K562 (cell line): ENCODE results near the gene C10orf90. TPM values are rescaled to one million over a fixed set of nuclear protein-coding genes. Genes with fewer than 3 reads are reported as not detected.

ENCODE experiments used
- ATAC-seq: fragments of 200-7000 bp; cut with Tn5 transposase; 3 replicates; pipeline ENCODE4 v1.9.1; 2020; ENCODE audit warnings: moderate library complexity
- BruUV-seq: library from RNA; stranded (reverse); fragments of 400-500 nt; replicated peaks from 2 replicates; lab custom pipeline; 2021; lab: Mats Ljungman, UMichigan
- CTCF ChIA-PET: fragments of 300-600 bp; formaldehyde crosslinking; extraction: SDS; loops from one replicate; lab custom pipeline; 2021; ENCODE audit warnings: low intra/inter-chr PET ratio; lab: Yijun Ruan, JAX
- POLR2A ChIA-PET: fragments of 300-600, 350-650 bp; sonication (Branson Sonifier 250); formaldehyde crosslinking; extraction: SDS; loops from one replicate; lab custom pipeline; 2021; ENCODE audit warnings: antibody characterized with exemption, inconsistent platforms; lab: Yijun Ruan, JAX
- DNase-seq, 4 experiments: peaks; one replicate each; pipeline versions ENCODE4 v3.0.0 to v3.0.0-alpha.2; 2011 to 2018; ENCODE audit warnings: low spot score in 3 of 4, mixed read lengths in 3 of 4; ENCODE audit errors: extremely low read depth in 1 of 4
- FAIRE-seq: peaks from 2 replicates; lab custom pipeline; 2011; peaks lifted over from hg19 to GRCh38; lab: Jason Lieb, UNC
- H2AFZ ChIP-seq: 2 replicates; pipeline ENCODE4 v1.6.0; 2011; ENCODE audit warnings: low read depth, low read length, control low read depth, inconsistent platforms
- H3K27ac ChIP-seq: fragments of 200-600 bp; 3 replicates; pipeline ENCODE4 v1.8.0; 2011; ENCODE audit warnings: low read depth, mild to moderate bottlenecking, control low read depth, inconsistent platforms, low read length, moderate library complexity, mixed read lengths; ENCODE audit errors: extremely low read depth
- H3K27me3 ChIP-seq, 2 experiments: fragments of 300-600 bp in 1 of 2; 2 replicates in 1 of 2; 3 replicates in 1 of 2; pipeline versions ENCODE4 v1.6.0 to v1.8.0; 2011; ENCODE audit warnings: inconsistent platforms in 2 of 2, low read length in 2 of 2, mild to moderate bottlenecking in 1 of 2, mixed read lengths in 1 of 2, moderate library complexity in 1 of 2; ENCODE audit not compliant: control insufficient read depth in 2 of 2, insufficient read depth in 2 of 2
- H3K36me3 ChIP-seq: fragments of 300-600 bp; 3 replicates; pipeline ENCODE4 v1.8.0; 2011; ENCODE audit warnings: mild to moderate bottlenecking, low read length, inconsistent platforms; ENCODE audit not compliant: control insufficient read depth, insufficient read depth
- H3K4me1 ChIP-seq, 2 experiments: fragments of 200-600 bp in 1 of 2; replicated peaks in 1 of 2; 2 replicates in 1 of 2; 3 replicates in 1 of 2; pipeline versions ENCODE4 v1.5.1 to v1.8.0; 2011; ENCODE audit warnings: inconsistent platforms in 2 of 2, low read length in 2 of 2, mild to moderate bottlenecking in 1 of 2, mixed read lengths in 1 of 2, moderate library complexity in 1 of 2; ENCODE audit not compliant: control insufficient read depth in 2 of 2, insufficient read depth in 2 of 2
- H3K4me2 ChIP-seq: 2 replicates; pipeline ENCODE4 v1.6.1; 2011; ENCODE audit warnings: low read length, control low read depth, inconsistent platforms, mixed read lengths; ENCODE audit not compliant: insufficient read depth
- H3K4me3 ChIP-seq: fragments of 200-600 bp; sonication (generic), shearing (Covaris generic); 2 replicates; pipeline ENCODE4 v1.5.1; 2016; ENCODE audit warnings: control low read depth, inconsistent platforms
- H3K79me2 ChIP-seq: fragments of 200-600 bp; 3 replicates; pipeline ENCODE4 v1.8.0; 2011; ENCODE audit warnings: low read length, inconsistent platforms; ENCODE audit not compliant: control insufficient read depth, insufficient read depth
- H3K9ac ChIP-seq, 2 experiments: 2 replicates each; pipeline versions ENCODE4 v1.6.0 to v1.6.1; 2011; ENCODE audit warnings: low read depth in 2 of 2, low read length in 2 of 2, control low read depth in 1 of 2, inconsistent platforms in 1 of 2, mild to moderate bottlenecking in 1 of 2, mixed read lengths in 1 of 2; ENCODE audit not compliant: insufficient read depth in 1 of 2
- H3K9me1 ChIP-seq: one replicate; pipeline ENCODE4 v1.6.0; 2011; ENCODE audit warnings: inconsistent platforms, mild to moderate bottlenecking, low read length, moderate library complexity; ENCODE audit not compliant: control insufficient read depth, insufficient read depth
- H3K9me3 ChIP-seq: replicated peaks from 2 replicates; pipeline ENCODE4 v1.5.1; 2011; ENCODE audit warnings: low read depth, low read length, inconsistent platforms; ENCODE audit not compliant: control insufficient read depth, insufficient read depth
- H4K20me1 ChIP-seq: replicated peaks from 2 replicates; pipeline ENCODE4 v1.6.1; 2011; ENCODE audit warnings: low read length, inconsistent platforms, mixed read lengths; ENCODE audit not compliant: control insufficient read depth, insufficient read depth
- BHLHE40 ChIP-seq: IDR thresholded peaks from 2 replicates; pipeline ENCODE4 v1.6.1; 2011; ENCODE audit warnings: low read length, improper control_type of control experiment
- CAMTA2 ChIP-seq: fragments of 250-450 bp; sonication (Bioruptor Pico); conservative IDR thresholded peaks from 2 replicates; pipeline ENCODE4 v1.5.1; 2022
- CCAR2 ChIP-seq: fragments of 200-400 bp; formaldehyde crosslinking; IDR thresholded peaks from 2 replicates; pipeline ENCODE4 v1.6.1; 2017; ENCODE audit warnings: mild to moderate bottlenecking, low read depth, low read length
- HCFC1 ChIP-seq: IDR thresholded peaks from 2 replicates; pipeline ENCODE4 v1.6.1; 2012; ENCODE audit warnings: low read depth, low read length, improper control_type of control experiment
- HLTF ChIP-seq: fragments of 450-650 bp; IDR thresholded peaks from 2 replicates; pipeline ENCODE4 v1.6.1; 2016
- ID3 ChIP-seq, 2 experiments: fragments of 250-450 bp in 1 of 2; fragments of 450-650 bp in 1 of 2; sonication (Bioruptor Pico) in 1 of 2; IDR thresholded peaks; 2 replicates each; pipeline versions ENCODE4 v1.6.1 to v1.8.0; 2016 to 2021; ENCODE audit warnings: mild to moderate bottlenecking in 2 of 2, moderate library complexity in 2 of 2, missing compliant biosample characterization in 1 of 2, missing genetic modification characterization in 1 of 2
- MYNN ChIP-seq, 2 experiments: sonication (generic); formaldehyde crosslinking in 1 of 2; IDR thresholded peaks; 2 replicates each; pipeline versions ENCODE4 v1.5.0 to v1.6.1; 2016 to 2020; ENCODE audit warnings: antibody characterized with exemption in 1 of 2, missing genetic modification reagents in 1 of 2
- NFIC ChIP-seq: fragments of 450-650 bp; IDR thresholded peaks from 2 replicates; pipeline ENCODE4 v1.6.1; 2017; ENCODE audit warnings: mild to moderate bottlenecking, inconsistent platforms
- PHF21A ChIP-seq: fragments of 450-650 bp; IDR thresholded peaks from 2 replicates; pipeline ENCODE4 v1.6.1; 2017; ENCODE audit warnings: low read depth, borderline replicate concordance
- POLR2G ChIP-seq: fragments of 200-400 bp; formaldehyde crosslinking; IDR thresholded peaks from 2 replicates; pipeline ENCODE4 v1.6.1; 2017; ENCODE audit warnings: low read depth, mild to moderate bottlenecking, antibody characterized with exemption, low read length, moderate library complexity
- POU5F1 ChIP-seq: fragments of 150-350 bp; IDR thresholded peaks from 2 replicates; pipeline ENCODE4 v1.6.1; 2014; ENCODE audit warnings: borderline replicate concordance, low read length, low read depth, mild to moderate bottlenecking; ENCODE audit not compliant: partially characterized antibody
- RBM15 ChIP-seq: fragments of 200-400 bp; formaldehyde crosslinking; IDR thresholded peaks from 2 replicates; pipeline ENCODE4 v1.6.1; 2018; ENCODE audit warnings: mild to moderate bottlenecking, low read length, moderate library complexity; ENCODE audit not compliant: insufficient read depth
- SMARCB1 ChIP-seq: IDR thresholded peaks from 2 replicates; pipeline ENCODE4 v1.6.1; 2011; ENCODE audit warnings: improper control_type of control experiment, low read depth; ENCODE audit not compliant: insufficient read length
- ZBTB2 ChIP-seq: fragments of 450-650 bp; IDR thresholded peaks from 2 replicates; pipeline ENCODE4 v1.6.1; 2016; ENCODE audit warnings: antibody characterized with exemption
- ZNF3 ChIP-seq: fragments of 250-450 bp; sonication (Bioruptor Pico); IDR thresholded peaks from 2 replicates; pipeline ENCODE4 v1.5.0; 2021; ENCODE audit warnings: mild to moderate bottlenecking, moderate library complexity
- WGBS: fragments of 100-300 bp; shearing (Covaris generic); methylation state at CpG from one replicate; pipeline ENCODE4 v1.1.6; 2016; ENCODE audit warnings: low coverage, mixed read lengths; ENCODE audit not compliant: insufficient coverage; ENCODE audit errors: missing lambda C conversion rate; 5-methylcytosine and 5-hydroxymethylcytosine counted together
- in situ Hi-C: fragments of 300-500 bp; cut with MboI; formaldehyde crosslinking; loops from 4 replicates; pipeline ENCODE4 v1.15.0; 2018; ENCODE audit warnings: inconsistent platforms, mixed read lengths
- intact Hi-C: fragments of 100-400 bp; cut with micrococcal nuclease; formaldehyde crosslinking; loops from 2 replicates; pipeline ENCODE4 v1.14.2; 2022
- polyA plus RNA-seq, 8 experiments: library from polyadenylated mRNA; depleted of rRNA in 4 of 8; stranded (reverse) in 5 of 8; unstranded in 3 of 8; fragments of >200 nt; fragmentation: Nextera tagmentation in 2 of 8; fragmentation: Illumina TruSeq in 1 of 8; extraction: Ambion mirVana in 2 of 8; extraction: Trizol in 1 of 8; gene quantifications; 2 replicates each; pipeline versions ENCODE4 v1.2.1 to v1.2.3, GENCODE V29; 2011 to 2014; ENCODE audit warnings: inconsistent platforms in 1 of 8, missing spikeins in 1 of 8
- total RNA-seq, 7 experiments: library from RNA; depleted of rRNA in 6 of 7; stranded (reverse); fragments of >200 nt in 6 of 7; fragmentation: Illumina TruSeq in 2 of 7; extraction: Trizol in 2 of 7; gene quantifications; 2 replicates each; pipeline versions ENCODE4 v1.2.1 to v1.2.3, GENCODE V29; 2011 to 2021; ENCODE audit warnings: low replicate concordance in 1 of 7

Gene C10orf90
- total and polyA plus RNA-seq, 9 of the 15 experiments (the other 6 are each of a cell fraction or from before 2014, with no cell fraction given): not detected

GRCh38 chr10:126394948-126395347 is 275.5 kb downstream of the C10orf90 start:
- no peak for FAIRE-seq

More at GRCh38 chr10:126394948-126395347, 275.5 kb downstream of the C10orf90 start:
- no peak overlapping the region for H3K4me2 ChIP-seq
- TF ChIP-seq ZBTB2 (no peak), NFIC (no peak), RBM15 (no peak), HCFC1 (no peak), SMARCB1 (no peak), BHLHE40 (no peak), CCAR2 (no peak), POU5F1 (no peak), MYNN (IDR thresholded peaks at IDR 0.05) (no peak), MYNN (CRISPR knock-in tag; IDR thresholded peaks at IDR 0.05) (no peak), ID3 (CRISPR knock-in tag; IDR thresholded peaks at IDR 0.05) (no peak), ID3 (tag; IDR thresholded peaks at IDR 0.05) (no peak), PHF21A (no peak), POLR2G (no peak), HLTF (no peak), CAMTA2 (no peak), ZNF3 (CRISPR knock-in tag) (no peak)
- 0% methylated on average over 1 of the region's 2 CpGs for WGBS
- intact Hi-C loops: no loop called here
- no TSS peak for BruUV-seq
- no peak overlapping the region for H3K27ac ChIP-seq
- ATAC-seq (no peak), DNase-seq (no peak)
- ChIA-PET POLR2A (no interaction called here), CTCF (no interaction called here)
- no peaks in the 10 kb centered on the region for H3K27me3 ChIP-seq
- no peaks in the 10 kb centered on the region; a peak in 1 of 5 replicates for H3K4me1 ChIP-seq
- no peaks in the 10 kb centered on the region for H3K9me1 ChIP-seq
- no peaks in the 10 kb centered on the region for H3K79me2 ChIP-seq
- in situ Hi-C loops: no loop called here
- H4K20me1 ChIP-seq: no peaks in the 10 kb centered on the region
- H2AFZ ChIP-seq: no peak overlapping the region
- no peak overlapping the region for H3K9ac ChIP-seq
- H3K36me3 ChIP-seq: no peaks in the 10 kb centered on the region
- H3K9me3 ChIP-seq: no peaks in the 10 kb centered on the region
- no peak overlapping the region for H3K4me3 ChIP-seq
